MM.1S (cell line): ENCODE measurements around the gene VAPA.

Experiments
- DNase-seq: peaks from one replicate; pipeline ENCODE4 v3.0.0-alpha.2; 2015
- H2AFZ ChIP-seq: fragments of 300-600 bp; sonication (generic); 2 replicates; pipeline ENCODE4 v1.6.0; 2016; ENCODE audit warnings: antibody characterized with exemption, low read length
- H3F3A ChIP-seq: fragments of 300-600 bp; sonication (generic); 2 replicates; pipeline ENCODE4 v1.6.1; 2016; ENCODE audit warnings: mild to moderate bottlenecking, antibody characterized with exemption, low read length, moderate library complexity, mixed read lengths; ENCODE audit not compliant: insufficient read depth
- H3K27ac ChIP-seq: fragments of 300-600 bp; sonication (generic); 2 replicates; pipeline ENCODE4 v1.5.1; 2016; ENCODE audit warnings: mild to moderate bottlenecking, low read length
- H3K27me3 ChIP-seq: fragments of 300-600 bp; sonication (generic); replicated peaks from 2 replicates; pipeline ENCODE4 v1.6.0; 2016; ENCODE audit warnings: low read length; ENCODE audit not compliant: insufficient read depth
- H3K36me3 ChIP-seq: fragments of 300-600 bp; sonication (generic); replicated peaks from 2 replicates; pipeline ENCODE4 v1.6.1; 2016; ENCODE audit warnings: mild to moderate bottlenecking, low read length, mixed read lengths; ENCODE audit not compliant: insufficient read depth
- H3K4me1 ChIP-seq: fragments of 300-600 bp; sonication (generic); 2 replicates; pipeline ENCODE4 v1.6.1; 2016; ENCODE audit warnings: low read length, mixed read lengths
- H3K4me2 ChIP-seq: fragments of 300-600 bp; sonication (generic); 2 replicates; pipeline ENCODE4 v1.6.0; 2016; ENCODE audit warnings: low read depth, low read length
- H3K4me3 ChIP-seq: fragments of 300-600 bp; sonication (generic); 2 replicates; pipeline ENCODE4 v1.5.1; 2016; ENCODE audit warnings: low read length, mixed read lengths
- H3K79me2 ChIP-seq: fragments of 300-600 bp; sonication (generic); 2 replicates; pipeline ENCODE4 v1.6.1; 2016; ENCODE audit warnings: mixed run types, low read length, mixed read lengths
- H3K9ac ChIP-seq: fragments of 300-600 bp; sonication (generic); 2 replicates; pipeline ENCODE4 v1.6.1; 2016; ENCODE audit warnings: low read length, mixed read lengths
- H3K9me2 ChIP-seq: fragments of 300-600 bp; sonication (generic); replicated peaks from 2 replicates; pipeline ENCODE4 v1.6.1; 2016; ENCODE audit warnings: mild to moderate bottlenecking, low read length, mixed read lengths; ENCODE audit not compliant: insufficient read depth
- H3K9me3 ChIP-seq: fragments of 300-600 bp; sonication (generic); replicated peaks from 2 replicates; pipeline ENCODE4 v1.6.1; 2016; ENCODE audit warnings: mild to moderate bottlenecking, low read length, mixed read lengths; ENCODE audit not compliant: insufficient read depth
- H4K20me1 ChIP-seq: fragments of 300-600 bp; sonication (generic); 2 replicates; pipeline ENCODE4 v1.6.1; 2016; ENCODE audit warnings: mild to moderate bottlenecking, low read length, moderate library complexity, mixed read lengths; ENCODE audit not compliant: insufficient read depth
- CTCF ChIP-seq: fragments of 300-600 bp; sonication (generic); IDR thresholded peaks from 2 replicates; pipeline ENCODE4 v1.5.1; 2016; ENCODE audit warnings: antibody characterized with exemption, low read length, mixed read lengths
- EZH2 ChIP-seq: fragments of 300-600 bp; sonication (generic); optimal IDR thresholded peaks from 2 replicates; pipeline ENCODE3; 2017; ENCODE audit warnings: low read depth, mild to moderate bottlenecking, antibody characterized with exemption, low read length, mixed read lengths
- EZH2phosphoT487 ChIP-seq: fragments of 300-600 bp; sonication (generic); IDR thresholded peaks from 2 replicates; pipeline ENCODE4 v1.6.1; 2018; ENCODE audit warnings: antibody characterized with exemption, low read length

Gene VAPA

DNA sequence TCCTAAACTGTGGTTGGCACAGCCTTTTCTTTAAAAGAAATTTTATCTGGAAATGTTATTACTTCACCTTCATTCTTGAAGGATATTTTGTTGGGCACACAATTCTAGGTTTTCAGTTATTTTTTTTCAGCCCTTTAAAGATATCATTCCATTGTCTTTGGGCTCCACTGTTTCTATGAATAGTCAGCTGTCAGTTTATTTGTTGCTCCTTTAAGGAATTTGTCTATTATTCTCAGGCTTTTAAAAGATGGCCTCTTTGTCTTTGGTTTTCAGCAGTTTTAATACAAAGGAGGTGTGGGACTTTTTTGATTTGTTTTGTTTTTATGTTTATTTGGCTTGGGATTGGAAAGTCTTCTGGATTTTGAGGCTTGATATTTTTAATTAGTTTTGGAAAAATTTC, 61.8 kb downstream of the VAPA start:
- Histone ChIP-seq H3K9me3 (no peaks in the 10 kb centered on the region), H3K9me2 (no peaks in the 10 kb centered on the region), H2AFZ (no peak overlapping the region), H3K36me3 (no peaks in the 10 kb centered on the region), H3K4me3 (no peak overlapping the region), H3K4me1 (no peaks in the 10 kb centered on the region), H4K20me1 (no peaks in the 10 kb centered on the region), H3F3A (no peaks in the 10 kb centered on the region), H3K27me3 (no peaks in the 10 kb centered on the region), H3K4me2 (no peak overlapping the region), H3K27ac (no peak overlapping the region), H3K79me2 (no peaks in the 10 kb centered on the region), H3K9ac (no peak overlapping the region)
- DNase-seq = no peak
- no peak for TF ChIP-seq EZH2
- no peak for TF ChIP-seq EZH2phosphoT487
- no peak for TF ChIP-seq CTCF

- Histone ChIP-seq H4K20me1 (no peaks in the 10 kb centered on the region), H3K4me3 (no peak overlapping the region), H3K4me2 (no peak overlapping the region), H3K4me1 (no peaks in the 10 kb centered on the region), H2AFZ (no peak overlapping the region), H3K27me3 (no peaks in the 10 kb centered on the region), H3F3A (no peaks in the 10 kb centered on the region), H3K27ac (no peak overlapping the region), H3K79me2 (no peaks in the 10 kb centered on the region), H3K36me3 (no peaks in the 10 kb centered on the region), H3K9me3 (no peaks in the 10 kb centered on the region), H3K9ac (no peak overlapping the region), H3K9me2 (no peaks in the 10 kb centered on the region)
- DNase-seq = no peak
- TF ChIP-seq EZH2 = no peak
- no peak for TF ChIP-seq CTCF
- TF ChIP-seq EZH2phosphoT487 = no peak
These were observed 68.9 kb downstream of the VAPA start for GRCh38 chr18:9982711-9983110.

- Histone ChIP-seq H3K79me2 (no peaks in the 10 kb centered on the region), H3K4me2 (no peak overlapping the region), H3K36me3 (no peaks in the 10 kb centered on the region), H4K20me1 (no peaks in the 10 kb centered on the region), H3K4me1 (no peaks in the 10 kb centered on the region), H3K9ac (no peak overlapping the region), H3K4me3 (no peak overlapping the region), H3K27me3 (no peaks in the 10 kb centered on the region), H3K27ac (no peak overlapping the region), H3K9me2 (no peaks in the 10 kb centered on the region), H3F3A (no peaks in the 10 kb centered on the region), H2AFZ (no peak overlapping the region), H3K9me3 (no peaks in the 10 kb centered on the region)
- TF ChIP-seq EZH2 (no peak), EZH2phosphoT487 (no peak), CTCF (no peak)
- no peak for DNase-seq
These were observed 70.3 kb downstream of the VAPA start for GRCh38 chr18:9984080-9984479.
